Thymus (tissue), 11 donors: ENCODE results near the gene LAMB1. TPM values are rescaled to one million over a fixed set of nuclear protein-coding genes. Genes with fewer than 3 reads are reported as not detected.
"Not testable (repeated sequence)": the region's sequence is repeated elsewhere in the genome, so short reads cannot be mapped to it uniquely, and the experiment has no call there.

ENCODE experiments used
- DNase-seq, 9 donors: peaks; one replicate each; pipeline ENCODE4 v3.0.0-alpha.2; 2013; ENCODE audit warnings: low spot score in 9 of 9, low read depth in 6 of 9, missing footprints in 1 of 9
- H3K27ac ChIP-seq, 2 donors: one replicate each; pipeline ENCODE4 v1.5.1; 2013; ENCODE audit warnings: control low read depth in 1 of 2, low read depth in 1 of 2, low read length in 1 of 2, mild to moderate bottlenecking in 1 of 2, moderate library complexity in 1 of 2
- H3K27me3 ChIP-seq, 2 donors: one replicate each; pipeline ENCODE4 v1.5.1; 2013; ENCODE audit warnings: low read length in 1 of 2; ENCODE audit not compliant: control insufficient read depth in 2 of 2, insufficient read depth in 1 of 2
- H3K36me3 ChIP-seq, 2 donors: one replicate each; pipeline ENCODE4 v1.5.1; 2013; ENCODE audit warnings: low read length in 1 of 2, mild to moderate bottlenecking in 1 of 2, moderate library complexity in 1 of 2; ENCODE audit not compliant: control insufficient read depth in 2 of 2, insufficient read depth in 2 of 2
- H3K4me1 ChIP-seq, 2 donors: one replicate each; pipeline ENCODE4 v1.5.1; 2013; ENCODE audit warnings: low read length in 2 of 2; ENCODE audit not compliant: control insufficient read depth in 2 of 2, insufficient read depth in 2 of 2
- H3K4me3 ChIP-seq, 2 donors: one replicate each; pipeline ENCODE4 v1.5.1; 2013; ENCODE audit warnings: low read length in 2 of 2, control low read depth in 1 of 2, mild to moderate bottlenecking in 1 of 2
- H3K9me3 ChIP-seq, 2 donors: one replicate each; pipeline ENCODE4 v1.5.1; 2013; ENCODE audit warnings: low read length in 1 of 2, mild to moderate bottlenecking in 1 of 2; ENCODE audit not compliant: control insufficient read depth in 2 of 2, insufficient read depth in 1 of 2
- WGBS: extraction: QIAGEN DNeasy Blood & Tissue Kit; methylation state at CpG from one replicate; pipeline ENCODE4 v1.1.7; 2013; 5-methylcytosine and 5-hydroxymethylcytosine counted together
- polyA plus RNA-seq: library from polyadenylated mRNA; stranded (reverse); fragments of 200-250 nt; gene quantifications from one replicate; pipeline ENCODE4 v1.2.3, GENCODE V29; 2013
- total RNA-seq: library from RNA; stranded (reverse); fragments of 120-200 nt; gene quantifications from one replicate; pipeline ENCODE4 v1.2.4, GENCODE V29; 2013
- donor health status: healthy.

LAMB1 gene
- total and polyA plus RNA-seq, 2 donors, result 33.4 to 251 TPM

GRCh38 chr7:107914831-107915230 is 88.1 kb downstream of the LAMB1 start:
- Histone ChIP-seq H3K27ac (no peak overlapping the region), H3K9me3 (no peaks in the 10 kb centered on the region), H3K27me3 (no peaks in the 10 kb centered on the region), H3K4me1 (no peaks in the 10 kb centered on the region), H3K4me3 (no peak overlapping the region), H3K36me3 (peaks cover 11 to 52% of the 10 kb centered on the region in 2 donors)
- no peak for DNase-seq
- 77% methylated on average over 1 of the region's 1 CpG for WGBS

GRCh38 chr7:107913851-107914250 is 89.1 kb downstream of the LAMB1 start:
- no peaks in the 10 kb centered on the region for H3K4me1 ChIP-seq
- H3K36me3 ChIP-seq, result peaks cover 11 to 53% of the 10 kb centered on the region in 2 donors
- no peak overlapping the region for H3K27ac ChIP-seq
- no peak for DNase-seq
- H3K9me3 ChIP-seq, result no peaks in the 10 kb centered on the region
- 99% methylated on average over 2 of the region's 2 CpGs for WGBS
- no peaks in the 10 kb centered on the region for H3K27me3 ChIP-seq
- no peak overlapping the region for H3K4me3 ChIP-seq

GRCh38 chr7:107911981-107912380 is 91.0 kb downstream of the LAMB1 start:
- H3K4me3 ChIP-seq, result no peak overlapping the region
- no peaks in the 10 kb centered on the region for H3K27me3 ChIP-seq
- peaks cover 3 to 49% of the 10 kb centered on the region in 2 donors for H3K36me3 ChIP-seq
- DNase-seq, result no peak
- H3K27ac ChIP-seq, result no peak overlapping the region
- WGBS, result 99% methylated on average over 2 of the region's 2 CpGs
- no peaks in the 10 kb centered on the region for H3K9me3 ChIP-seq
- no peaks in the 10 kb centered on the region for H3K4me1 ChIP-seq

- no peak overlapping the region for H3K4me3 ChIP-seq
- H3K27me3 ChIP-seq, result no peaks in the 10 kb centered on the region
- H3K36me3 ChIP-seq, result peaks cover 5 to 57% of the 10 kb centered on the region in 2 donors
- H3K4me1 ChIP-seq, result no peaks in the 10 kb centered on the region
- 96% methylated on average over 1 of the region's 1 CpG for WGBS
- DNase-seq, result no peak
- H3K27ac ChIP-seq, result no peak overlapping the region
- no peaks in the 10 kb centered on the region for H3K9me3 ChIP-seq
Measured at GRCh38 chr7:107909445-107909844, 93.5 kb downstream of the LAMB1 start.

GRCh38 chr7:107907790-107908189 is 95.2 kb downstream of the LAMB1 start:
- Histone ChIP-seq H3K36me3 (peaks cover 5 to 62% of the 10 kb centered on the region in 2 donors), H3K27me3 (no peaks in the 10 kb centered on the region), H3K4me1 (no peaks in the 10 kb centered on the region), H3K9me3 (no peaks in the 10 kb centered on the region), H3K4me3 (no peak overlapping the region), H3K27ac (no peak overlapping the region)
- DNase-seq, result no peak
- 99% methylated on average over 2 of the region's 2 CpGs for WGBS

GRCh38 chr7:107902381-107902780 is 100.6 kb downstream of the LAMB1 start:
- peaks cover 5 to 46% of the 10 kb centered on the region in 2 donors for H3K36me3 ChIP-seq
- no peak for DNase-seq
- H3K4me1 ChIP-seq, result no peaks in the 10 kb centered on the region

GRCh38 chr7:107900496-107901015 is 102.4 kb downstream of the LAMB1 start:
- no peak for DNase-seq
- Histone ChIP-seq H3K36me3 (peaks cover 0 to 37% of the 10 kb centered on the region in 2 donors), H3K9me3 (no peaks in the 10 kb centered on the region), H3K27me3 (no peaks in the 10 kb centered on the region), H3K27ac (no peak overlapping the region), H3K4me3 (no peak overlapping the region), H3K4me1 (no peaks in the 10 kb centered on the region)
- WGBS, result 97% methylated on average over 1 of the region's 1 CpG

More at GRCh38 chr7:107902381-107902780, 100.6 kb downstream of the LAMB1 start:
- Histone ChIP-seq H3K4me3 (no peak overlapping the region), H3K27me3 (no peaks in the 10 kb centered on the region), H3K27ac (no peak overlapping the region), H3K9me3 (no peaks in the 10 kb centered on the region)

GRCh38 chr7:107898997-107899594 is 103.9 kb downstream of the LAMB1 start:
- Histone ChIP-seq H3K27ac (no peak overlapping the region), H3K4me1 (no peaks in the 10 kb centered on the region), H3K36me3 (peaks cover 3 to 38% of the 10 kb centered on the region in 2 donors), H3K27me3 (no peaks in the 10 kb centered on the region), H3K4me3 (no peak overlapping the region), H3K9me3 (no peaks in the 10 kb centered on the region)
- 91% methylated on average over 2 of the region's 2 CpGs for WGBS
- no peak for DNase-seq

- peaks cover 6 to 13% of the 10 kb centered on the region in 2 donors for H3K4me1 ChIP-seq
- 92% methylated on average over 8 of the region's 8 CpGs for WGBS
- DNase-seq, H3K9me3 ChIP-seq, H3K27ac ChIP-seq, H3K4me3 ChIP-seq, H3K27me3 ChIP-seq: not testable (repeated sequence)
- H3K36me3 ChIP-seq, result peaks cover 3 to 25% of the 10 kb centered on the region in 2 donors
Measured at GRCh38 chr7:107892367-107892741, 110.6 kb downstream of the LAMB1 start.
